Measurements from ENCODE around the gene LDLRAD1.

- TF ChIP-seq CTCF (IDR thresholded peaks at IDR 0.05), result no peak
- TF ChIP-seq POLR2A (IDR thresholded peaks at IDR 0.05), result no peak
Measured at GRCh38 chr1:53981220-53981619, 36.8 kb downstream of the LDLRAD1 start.

All from testis (tissue), 2 donors.